NCI-H1417 treated with DMSO at 0.1 percent for 48 hours (cell line): ENCODE data around the gene PARD3B.
"Not testable (repeated sequence)": the region's sequence is repeated elsewhere in the genome, so short reads cannot be mapped to it uniquely, and the experiment has no call there.

ENCODE experiments used
- DNase-seq: peaks from one replicate; lab custom pipeline; 2025; lab: John Stamatoyannopoulos, UW

Gene PARD3B

GRCh38 chr2:205462681-205463345 lies 917.5 kb downstream of the PARD3B start:
- DNase-seq: no peak

- DNase-seq: no peak
Measured at GRCh38 chr2:205463466-205464025, 918.3 kb downstream of the PARD3B start.

GRCh38 chr2:205464681-205465080 lies 919.4 kb downstream of the PARD3B start:
- no peak for DNase-seq

GRCh38 chr2:205465791-205466190 lies 920.5 kb downstream of the PARD3B start:
- no peak for DNase-seq

- no peak for DNase-seq
Measured at GRCh38 chr2:205471776-205472175, 926.5 kb downstream of the PARD3B start.

- DNase-seq: no peak
Measured at GRCh38 chr2:205473791-205474190, 928.5 kb downstream of the PARD3B start.

GRCh38 chr2:205474741-205475415 lies 929.6 kb downstream of the PARD3B start:
- peak; percentile 26 for DNase-seq

GRCh38 chr2:205475416-205475768 lies 930.1 kb downstream of the PARD3B start:
- DNase-seq: no peak

GRCh38 chr2:205477016-205477705 lies 931.9 kb downstream of the PARD3B start:
- no peak for DNase-seq

GRCh38 chr2:205481861-205482260 lies 936.6 kb downstream of the PARD3B start:
- DNase-seq: no peak

- no peak for DNase-seq
Measured at GRCh38 chr2:205482399-205483081, 937.3 kb downstream of the PARD3B start.

- DNase-seq: no peak
Measured at GRCh38 chr2:205483095-205483494, 937.8 kb downstream of the PARD3B start.

GRCh38 chr2:205484215-205484614 lies 938.9 kb downstream of the PARD3B start:
- DNase-seq: no peak

GRCh38 chr2:205484764-205485163 lies 939.5 kb downstream of the PARD3B start:
- DNase-seq: peak; percentile 17

GRCh38 chr2:205493528-205493927 lies 948.3 kb downstream of the PARD3B start:
- not testable (repeated sequence) for DNase-seq

GRCh38 chr2:205494537-205495235 lies 949.4 kb downstream of the PARD3B start:
- no peak for DNase-seq

GRCh38 chr2:205495819-205496218 lies 950.5 kb downstream of the PARD3B start:
- no peak for DNase-seq

- no peak for DNase-seq
Measured at GRCh38 chr2:205496370-205496769, 951.1 kb downstream of the PARD3B start.

- no peak for DNase-seq
Measured at GRCh38 chr2:205496772-205497171, 951.5 kb downstream of the PARD3B start.

GRCh38 chr2:205499006-205499405 lies 953.7 kb downstream of the PARD3B start:
- DNase-seq: no peak

GRCh38 chr2:205500065-205500464 lies 954.8 kb downstream of the PARD3B start:
- no peak for DNase-seq

- DNase-seq: no peak
Measured at GRCh38 chr2:205500951-205501350, 955.7 kb downstream of the PARD3B start.
